Endodermal cell (in vitro differentiated cells): ENCODE measurements around the gene ARCN1. TPM values are rescaled to one million over a fixed set of nuclear protein-coding genes. Genes with fewer than 3 reads are reported as not detected.

ENCODE experiments used
- DNase-seq: peaks from one replicate; pipeline ENCODE4 v3.0.0-alpha.2; 2017
- H3K27ac ChIP-seq: 2 replicates; pipeline ENCODE4 v1.5.1; 2013; ENCODE audit warnings: mild to moderate bottlenecking, low read depth, low read length, moderate library complexity
- H3K27me3 ChIP-seq: 2 replicates; pipeline ENCODE4 v1.6.1; 2013; ENCODE audit warnings: mild to moderate bottlenecking, low read length, moderate library complexity; ENCODE audit not compliant: insufficient read depth, control insufficient read depth, poor library complexity, severe bottlenecking
- H3K36me3 ChIP-seq: 2 replicates; pipeline ENCODE4 v1.7.0; 2013; ENCODE audit warnings: mild to moderate bottlenecking, low read length, moderate library complexity; ENCODE audit not compliant: control insufficient read depth, insufficient read depth
- H3K4me1 ChIP-seq: one replicate; pipeline ENCODE4 v1.7.0; 2013; ENCODE audit warnings: low read length; ENCODE audit not compliant: control insufficient read depth, insufficient read depth
- H3K4me3 ChIP-seq: 2 replicates; pipeline ENCODE4 v1.5.1; 2013; ENCODE audit warnings: mild to moderate bottlenecking, low read length, moderate library complexity
- H3K9ac ChIP-seq: 2 replicates; pipeline ENCODE4 v1.6.1; 2013; ENCODE audit warnings: mild to moderate bottlenecking, low read length, moderate library complexity; ENCODE audit not compliant: poor library complexity, severe bottlenecking; ENCODE audit errors: extremely low read depth
- H3K9me3 ChIP-seq: 2 replicates; pipeline ENCODE4 v1.6.1; 2013; ENCODE audit warnings: mild to moderate bottlenecking, low read length, moderate library complexity; ENCODE audit not compliant: control insufficient read depth
- H3K27ac Mint-ChIP-seq: 2 replicates; pipeline ENCODE4 v1.8.0; 2020; ENCODE audit warnings: mixed read lengths
- H3K27me3 Mint-ChIP-seq: 2 replicates; pipeline ENCODE4 v1.8.0; 2021; ENCODE audit warnings: mild to moderate bottlenecking, mixed read lengths; ENCODE audit not compliant: insufficient read depth
- H3K36me3 Mint-ChIP-seq: 2 replicates; pipeline ENCODE4 v1.8.0; 2020; ENCODE audit warnings: low read depth, mixed read lengths
- H3K4me1 Mint-ChIP-seq: 2 replicates; pipeline ENCODE4 v1.8.0; 2020; ENCODE audit warnings: mixed read lengths
- H3K4me3 Mint-ChIP-seq: 2 replicates; pipeline ENCODE4 v1.8.0; 2020; ENCODE audit warnings: mild to moderate bottlenecking, moderate library complexity, mixed read lengths
- H3K9me3 Mint-ChIP-seq: 2 replicates; pipeline ENCODE4 v1.8.0; 2020; ENCODE audit warnings: mild to moderate bottlenecking, mixed read lengths
- WGBS, 2 experiments: methylation state at CpG; one replicate each; pipeline versions ENCODE4 v1.1.5 to v1.1.7; 2013; ENCODE audit warnings: missing lambda C conversion rate in 2 of 2, mixed read lengths in 1 of 2; ENCODE audit not compliant: insufficient coverage in 1 of 2, insufficient read length in 1 of 2; 5-methylcytosine and 5-hydroxymethylcytosine counted together
- total RNA-seq, 2 donors: library from RNA; stranded (reverse); fragmentation: NEBNext Ultra II Directional in 1 of 2; extraction: Animal tissue kit (Norgen Biotek cat#: 25700) in 1 of 2; gene quantifications; 2 replicates in 1 of 2; 3 replicates in 1 of 2; pipeline ENCODE4 v1.2.1, GENCODE V29; 2021
- TF ChIP-seq, protein P1 (sequence below): fragments of 200-600 bp; sonication (generic); conservative IDR thresholded peaks from 2 replicates; pipeline ENCODE4 v1.5.0; 2021; ENCODE audit warnings: antibody characterized with exemption, mild to moderate bottlenecking

The ARCN1 gene
- total RNA-seq, 2 donors from 2014 or later: 130 to 161 TPM

DNA sequence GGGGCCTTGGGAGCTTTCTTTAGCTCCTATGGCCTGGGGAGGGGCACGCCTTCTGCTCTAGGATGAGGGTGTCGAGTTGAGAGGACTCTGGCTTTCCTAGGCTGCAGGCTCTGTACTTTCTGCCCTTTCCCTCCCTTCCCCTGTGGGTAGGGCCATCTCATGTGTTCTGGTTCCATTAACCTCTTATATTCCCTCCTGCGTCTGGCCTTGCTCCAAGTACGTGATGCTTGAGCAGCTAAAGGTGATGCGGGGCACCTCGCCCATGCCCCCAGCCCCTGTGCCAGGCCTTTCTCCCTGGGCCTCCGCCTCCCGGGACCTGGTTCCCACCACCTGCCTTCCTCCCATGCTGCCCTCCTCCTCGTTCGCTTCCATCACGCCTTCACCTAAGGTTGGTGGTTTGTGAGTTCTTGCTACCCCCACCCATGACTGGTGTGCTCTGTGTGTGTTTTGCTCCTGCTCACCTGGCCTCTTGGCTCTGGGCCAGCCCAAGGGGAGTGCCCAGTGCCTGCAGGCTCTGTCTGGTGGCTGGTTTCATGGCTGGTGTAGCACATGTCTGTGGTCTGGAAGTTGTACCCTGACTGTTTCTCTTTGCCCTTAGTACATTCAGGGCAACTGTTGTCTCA lies 69.3 kb downstream of the ARCN1 start:
- no peak overlapping the region for H3K9ac ChIP-seq
- no peaks in the 10 kb centered on the region for H3K9me3 ChIP-seq
- no peaks in the 10 kb centered on the region for H3K27me3 ChIP-seq
- H3K4me1 ChIP-seq: no peaks in the 10 kb centered on the region
- 96 to 97% methylated on average over 6 to 11 of the region's 11 CpGs for WGBS, 2 experiments
- Mint-ChIP-seq H3K4me1 (no peaks in the 10 kb centered on the region), H3K27me3 (no peaks in the 10 kb centered on the region), H3K36me3 (peaks cover 42% of the 10 kb centered on the region), H3K4me3 (no peak overlapping the region), H3K27ac (no peak overlapping the region), H3K9me3 (no peaks in the 10 kb centered on the region)
- TF ChIP-seq, protein P1, sequence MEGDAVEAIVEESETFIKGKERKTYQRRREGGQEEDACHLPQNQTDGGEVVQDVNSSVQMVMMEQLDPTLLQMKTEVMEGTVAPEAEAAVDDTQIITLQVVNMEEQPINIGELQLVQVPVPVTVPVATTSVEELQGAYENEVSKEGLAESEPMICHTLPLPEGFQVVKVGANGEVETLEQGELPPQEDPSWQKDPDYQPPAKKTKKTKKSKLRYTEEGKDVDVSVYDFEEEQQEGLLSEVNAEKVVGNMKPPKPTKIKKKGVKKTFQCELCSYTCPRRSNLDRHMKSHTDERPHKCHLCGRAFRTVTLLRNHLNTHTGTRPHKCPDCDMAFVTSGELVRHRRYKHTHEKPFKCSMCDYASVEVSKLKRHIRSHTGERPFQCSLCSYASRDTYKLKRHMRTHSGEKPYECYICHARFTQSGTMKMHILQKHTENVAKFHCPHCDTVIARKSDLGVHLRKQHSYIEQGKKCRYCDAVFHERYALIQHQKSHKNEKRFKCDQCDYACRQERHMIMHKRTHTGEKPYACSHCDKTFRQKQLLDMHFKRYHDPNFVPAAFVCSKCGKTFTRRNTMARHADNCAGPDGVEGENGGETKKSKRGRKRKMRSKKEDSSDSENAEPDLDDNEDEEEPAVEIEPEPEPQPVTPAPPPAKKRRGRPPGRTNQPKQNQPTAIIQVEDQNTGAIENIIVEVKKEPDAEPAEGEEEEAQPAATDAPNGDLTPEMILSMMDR: no peak
- DNase-seq: no peak
- peaks cover 25% of the 10 kb centered on the region for H3K36me3 ChIP-seq
- H3K4me3 ChIP-seq: no peak overlapping the region
- no peak overlapping the region for H3K27ac ChIP-seq

DNA sequence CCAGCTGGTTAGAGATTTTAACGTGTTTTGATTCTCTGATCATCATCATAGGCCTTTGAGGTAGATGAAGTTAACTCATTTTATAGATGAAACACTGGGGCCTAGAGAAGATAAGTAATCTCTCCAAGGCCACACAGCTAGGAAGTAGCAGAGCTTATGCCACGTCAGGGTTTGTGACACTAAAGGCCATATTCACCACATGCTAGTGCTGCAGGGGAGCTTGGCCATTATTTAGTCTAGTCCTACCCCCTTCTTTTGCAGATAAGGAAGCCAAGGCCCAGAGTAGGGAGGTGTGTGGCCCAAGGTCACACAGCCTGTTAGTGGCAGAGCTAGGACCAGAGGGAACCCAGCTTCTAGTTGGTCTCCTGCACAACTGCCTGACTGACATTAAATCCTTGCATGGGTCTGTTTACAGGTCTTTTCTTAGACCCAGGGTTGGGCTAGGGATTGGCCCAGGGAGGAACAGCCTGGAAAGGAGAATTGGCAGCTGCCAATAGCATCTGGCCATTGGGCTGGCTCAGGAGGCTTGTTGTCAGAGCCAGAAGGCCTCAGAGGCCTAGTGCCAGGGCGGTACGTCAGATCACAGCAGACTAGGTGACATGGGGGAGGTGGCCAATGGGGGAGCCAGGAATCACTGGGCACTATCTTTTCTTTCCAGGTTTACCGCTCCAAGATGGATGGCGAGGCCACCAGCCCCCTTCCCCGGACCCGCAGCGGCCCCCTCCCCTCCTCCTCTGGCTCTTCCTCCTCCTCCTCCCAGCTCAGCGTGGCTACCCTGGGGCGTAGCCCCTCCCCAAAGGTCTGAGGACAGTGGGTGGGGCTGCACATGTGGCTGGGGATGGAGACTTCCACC lies 71.2 kb downstream of the ARCN1 start:
- Mint-ChIP-seq H3K36me3 (peaks cover 47% of the 10 kb centered on the region), H3K4me1 (no peaks in the 10 kb centered on the region), H3K27me3 (no peaks in the 10 kb centered on the region), H3K27ac (no peak overlapping the region), H3K4me3 (no peak overlapping the region), H3K9me3 (no peaks in the 10 kb centered on the region)
- Histone ChIP-seq H3K9me3 (no peaks in the 10 kb centered on the region), H3K36me3 (peaks cover 31% of the 10 kb centered on the region), H3K4me3 (no peak overlapping the region), H3K9ac (no peak overlapping the region), H3K27ac (no peak overlapping the region), H3K4me1 (no peaks in the 10 kb centered on the region), H3K27me3 (no peaks in the 10 kb centered on the region)
- TF ChIP-seq, protein P1: no peak
- 78 to 89% methylated on average over 3 to 10 of the region's 11 CpGs for WGBS, 2 experiments
- no peak for DNase-seq

DNA sequence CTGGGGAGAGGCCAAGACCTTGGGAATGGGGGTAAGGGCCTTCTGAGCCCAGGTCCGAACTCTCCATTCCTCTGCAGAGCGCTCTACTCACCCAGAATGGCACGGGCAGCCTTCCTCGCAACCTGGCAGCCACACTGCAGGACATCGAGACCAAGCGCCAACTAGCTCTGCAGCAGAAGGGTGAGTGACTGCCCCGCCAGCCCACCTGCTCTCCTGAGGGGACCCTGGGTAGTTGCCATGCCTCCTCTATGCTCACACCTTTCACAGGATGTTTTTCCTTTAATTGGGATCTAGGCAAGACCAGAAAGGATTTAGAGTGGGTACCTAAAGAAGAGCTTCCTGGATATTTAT lies 71.8 kb downstream of the ARCN1 start:
- 93 to 97% methylated on average over 7 of the region's 7 CpGs for WGBS, 2 experiments
- peaks cover 37% of the 10 kb centered on the region for H3K36me3 ChIP-seq
- Mint-ChIP-seq H3K4me3 (no peak overlapping the region), H3K9me3 (no peaks in the 10 kb centered on the region), H3K27me3 (no peaks in the 10 kb centered on the region), H3K36me3 (peaks cover 47% of the 10 kb centered on the region), H3K27ac (no peak overlapping the region), H3K4me1 (no peaks in the 10 kb centered on the region)
- no peak overlapping the region for H3K27ac ChIP-seq
- H3K9ac ChIP-seq: no peak overlapping the region
- DNase-seq: no peak
- H3K4me1 ChIP-seq: no peaks in the 10 kb centered on the region
- H3K9me3 ChIP-seq: no peaks in the 10 kb centered on the region
- TF ChIP-seq, protein P1: no peak
- no peaks in the 10 kb centered on the region for H3K27me3 ChIP-seq
- no peak overlapping the region for H3K4me3 ChIP-seq
